Activated CD8-positive, alpha-beta memory T cell treated with anti-CD3 and anti-CD28 coated beads for 48 hours (primary cell): ENCODE results near the gene GGACT.

Experiments used
- DNase-seq, 3 experiments: peaks; one replicate each; pipeline ENCODE4 v3.0.0-alpha.2; 2020; ENCODE audit warnings: low read depth in 2 of 3, low spot score in 2 of 3

GGACT gene

GRCh38 chr13:100483139-100483538 is 105.5 kb downstream of the GGACT start:
- DNase-seq: no peak

DNA sequence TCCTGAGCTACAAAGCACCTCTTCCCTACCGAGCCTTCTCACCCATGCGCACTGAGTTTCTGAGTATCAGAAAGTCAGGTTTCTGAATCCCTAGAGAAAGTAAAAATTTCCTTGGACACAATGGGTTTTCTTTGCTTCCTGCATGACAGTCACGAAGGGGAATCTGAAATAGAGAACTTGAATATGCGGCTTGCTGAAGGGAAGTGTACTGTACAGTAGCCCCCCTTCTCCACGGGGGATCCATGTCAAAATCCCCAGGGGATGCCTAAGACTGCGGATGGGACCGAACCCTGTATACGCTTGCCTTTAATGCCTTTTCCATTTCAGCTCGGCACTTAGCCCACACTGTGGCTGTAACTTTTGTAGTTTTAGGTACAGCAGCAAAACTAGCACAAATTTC is 107.9 kb downstream of the GGACT start:
- DNase-seq: no peak
